Measurements from ENCODE around the gene POLR1C. TPM values are rescaled to one million over a fixed set of nuclear protein-coding genes. Genes with fewer than 3 reads are reported as not detected.

The POLR1C gene
- polyA plus RNA-seq, 3 donors = 4.5 to 18.3 (median 6.1) TPM

DNA sequence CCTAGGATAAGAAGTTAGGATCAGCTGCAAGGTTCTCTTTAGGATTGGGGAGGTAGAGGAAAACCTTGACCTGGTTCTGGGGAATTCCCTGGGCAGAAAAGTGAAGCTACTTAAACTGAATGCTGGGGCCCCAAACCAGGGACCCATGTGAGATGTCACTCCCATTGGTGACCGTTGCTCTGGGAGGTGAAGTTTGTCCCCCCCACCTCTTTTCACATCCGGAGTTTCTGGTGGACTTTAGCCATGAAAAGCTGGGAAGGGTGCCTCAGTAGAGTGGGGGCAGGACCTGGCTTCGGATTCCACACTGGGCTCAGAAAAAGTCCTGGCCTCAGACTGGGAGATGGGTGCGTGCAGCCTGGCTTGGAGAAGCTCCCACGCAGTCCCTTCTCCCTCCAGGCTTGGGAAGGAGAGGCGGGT is 26.4 kb upstream of the POLR1C start:
- 100% methylated on average over 1 of the region's 6 CpGs for WGBS (ENCODE audit: insufficient coverage)
- Histone ChIP-seq H3K79me2 (ENCODE audit: insufficient read depth, low read length) (no peaks in the 10 kb centered on the region), H3K4me3 (replicated peaks in 1 of 3; ENCODE audit: low read depth in 2 of 3, low read length in 3 of 3) (no peak overlapping the region), H3K27me3 (ENCODE audit: control insufficient read depth in 2 of 2, insufficient read depth in 2 of 2, low read length in 2 of 2) (no peaks in the 10 kb centered on the region), H3K27ac (ENCODE audit: low read depth in 1 of 2, low read length in 2 of 2) (no peak overlapping the region), H3K9me3 (replicated peaks in 1 of 2; ENCODE audit: control insufficient read depth in 1 of 2, insufficient read depth in 1 of 2, low read length in 2 of 2) (no peaks in the 10 kb centered on the region), H3K9ac (ENCODE audit: insufficient read depth, low read length, poor library complexity, severe bottlenecking) (no peak overlapping the region), H4K20me1 (ENCODE audit: insufficient read depth, low read length) (peaks cover 60% of the 10 kb centered on the region), H3K36me3 (replicated peaks in 1 of 2; ENCODE audit: control insufficient read depth in 1 of 2, insufficient read depth in 2 of 2, low read length in 2 of 2) (peaks cover 17 to 68% of the 10 kb centered on the region in 2 donors), H3K4me2 (replicated peaks; ENCODE audit: extremely low read depth, low read length, poor library complexity, severe bottlenecking) (no peak overlapping the region), H2AFZ (ENCODE audit: insufficient read depth, low read depth, low read length, poor library complexity, severe bottlenecking) (no peak overlapping the region), H3K4me1 (ENCODE audit: control insufficient read depth in 1 of 2, insufficient read depth in 2 of 2, low read length in 2 of 2) (no peaks in the 10 kb centered on the region)
- H3K4me1 Mint-ChIP-seq = peaks cover 8% of the 10 kb centered on the region
- intact Hi-C loops (cut with micrococcal nuclease) = no loop called here
- H3K9me3 Mint-ChIP-seq = no peaks in the 10 kb centered on the region
- peaks cover 0 to under 1% (median 0%) of the 10 kb centered on the region in 3 donors for H3K27me3 Mint-ChIP-seq (ENCODE audit: low read depth in 3 of 3)
- peak overlapping the region in 1 of 7 donors; percentile 48 for H3K27ac Mint-ChIP-seq
- TF ChIP-seq, protein P1, sequence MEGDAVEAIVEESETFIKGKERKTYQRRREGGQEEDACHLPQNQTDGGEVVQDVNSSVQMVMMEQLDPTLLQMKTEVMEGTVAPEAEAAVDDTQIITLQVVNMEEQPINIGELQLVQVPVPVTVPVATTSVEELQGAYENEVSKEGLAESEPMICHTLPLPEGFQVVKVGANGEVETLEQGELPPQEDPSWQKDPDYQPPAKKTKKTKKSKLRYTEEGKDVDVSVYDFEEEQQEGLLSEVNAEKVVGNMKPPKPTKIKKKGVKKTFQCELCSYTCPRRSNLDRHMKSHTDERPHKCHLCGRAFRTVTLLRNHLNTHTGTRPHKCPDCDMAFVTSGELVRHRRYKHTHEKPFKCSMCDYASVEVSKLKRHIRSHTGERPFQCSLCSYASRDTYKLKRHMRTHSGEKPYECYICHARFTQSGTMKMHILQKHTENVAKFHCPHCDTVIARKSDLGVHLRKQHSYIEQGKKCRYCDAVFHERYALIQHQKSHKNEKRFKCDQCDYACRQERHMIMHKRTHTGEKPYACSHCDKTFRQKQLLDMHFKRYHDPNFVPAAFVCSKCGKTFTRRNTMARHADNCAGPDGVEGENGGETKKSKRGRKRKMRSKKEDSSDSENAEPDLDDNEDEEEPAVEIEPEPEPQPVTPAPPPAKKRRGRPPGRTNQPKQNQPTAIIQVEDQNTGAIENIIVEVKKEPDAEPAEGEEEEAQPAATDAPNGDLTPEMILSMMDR (IDR thresholded peaks at IDR 0.05) = no peak
- DNase-seq = no peak
- H3K36me3 Mint-ChIP-seq = peaks cover 22 to 48% of the 10 kb centered on the region in 2 donors
- no peak overlapping the region for H3K4me3 Mint-ChIP-seq

GRCh38 chr6:43491750-43492661 is 24.9 kb upstream of the POLR1C start:
- WGBS (ENCODE audit: insufficient coverage) = 98% methylated on average over 10 of the region's 10 CpGs
- H3K4me2 ChIP-seq (replicated peaks; ENCODE audit: extremely low read depth, low read length, poor library complexity, severe bottlenecking) = no peak overlapping the region
- no peak overlapping the region for H3K4me3 ChIP-seq (replicated peaks in 1 of 3; ENCODE audit: low read depth in 2 of 3, low read length in 3 of 3)
- H3K27ac Mint-ChIP-seq = peak overlapping the region in 1 of 7 donors; percentile 50
- H3K9ac ChIP-seq (ENCODE audit: insufficient read depth, low read length, poor library complexity, severe bottlenecking) = no peak overlapping the region
- H3K4me3 Mint-ChIP-seq = no peak overlapping the region
- DNase-seq = no peak
- H3K9me3 ChIP-seq (replicated peaks in 1 of 2; ENCODE audit: control insufficient read depth in 1 of 2, insufficient read depth in 1 of 2, low read length in 2 of 2) = no peaks in the 10 kb centered on the region
- H3K36me3 ChIP-seq (replicated peaks in 1 of 2; ENCODE audit: control insufficient read depth in 1 of 2, insufficient read depth in 2 of 2, low read length in 2 of 2) = peaks cover 17 to 64% of the 10 kb centered on the region in 2 donors
- intact Hi-C loops (cut with micrococcal nuclease) = no loop called here
- peaks cover 8% of the 10 kb centered on the region for H3K4me1 Mint-ChIP-seq
- no peak overlapping the region for H3K27ac ChIP-seq (ENCODE audit: low read depth in 1 of 2, low read length in 2 of 2)
- peaks cover 59% of the 10 kb centered on the region for H4K20me1 ChIP-seq (ENCODE audit: insufficient read depth, low read length)
- peaks cover 18 to 36% of the 10 kb centered on the region in 2 donors for H3K36me3 Mint-ChIP-seq
- no peak overlapping the region for H2AFZ ChIP-seq (ENCODE audit: insufficient read depth, low read depth, low read length, poor library complexity, severe bottlenecking)
- no peaks in the 10 kb centered on the region for H3K27me3 ChIP-seq (ENCODE audit: control insufficient read depth in 2 of 2, insufficient read depth in 2 of 2, low read length in 2 of 2)
- H3K27me3 Mint-ChIP-seq (ENCODE audit: low read depth in 3 of 3) = peaks cover 0 to 4% (median 0%) of the 10 kb centered on the region in 3 donors
- no peaks in the 10 kb centered on the region for H3K4me1 ChIP-seq (ENCODE audit: control insufficient read depth in 1 of 2, insufficient read depth in 2 of 2, low read length in 2 of 2)
- no peaks in the 10 kb centered on the region for H3K9me3 Mint-ChIP-seq
- TF ChIP-seq, protein P1 (IDR thresholded peaks at IDR 0.05) = no peak
- no peaks in the 10 kb centered on the region for H3K79me2 ChIP-seq (ENCODE audit: insufficient read depth, low read length)
